Neural progenitor cell (in vitro differentiated cells): ENCODE data around the gene PLA1A. TPM values are rescaled to one million over a fixed set of nuclear protein-coding genes. Genes with fewer than 3 reads are reported as not detected.

Experiments used
- DNase-seq: peaks from one replicate; pipeline ENCODE4 v3.0.0-alpha.2; 2016; ENCODE audit warnings: low spot score
- H2AFZ ChIP-seq: fragments of 200-600 bp; sonication (generic); replicated peaks from 2 replicates; pipeline ENCODE4 v1.6.1; 2016; ENCODE audit warnings: antibody characterized with exemption
- H3F3A ChIP-seq: fragments of 200-600 bp; sonication (generic); 2 replicates; pipeline ENCODE4 v1.6.1; 2016; ENCODE audit warnings: antibody characterized with exemption, low read depth
- H3K27ac ChIP-seq: fragments of 200-600 bp; sonication (generic); 2 replicates; pipeline ENCODE4 v1.5.1; 2016; ENCODE audit warnings: mild to moderate bottlenecking
- H3K27me3 ChIP-seq: fragments of 200-600 bp; sonication (generic); 2 replicates; pipeline ENCODE4 v1.6.1; 2016; ENCODE audit warnings: mild to moderate bottlenecking, moderate library complexity
- H3K36me3 ChIP-seq: fragments of 200-600 bp; sonication (generic); 2 replicates; pipeline ENCODE4 v1.5.1; 2016
- H3K4me1 ChIP-seq: fragments of 200-600 bp; sonication (generic); 2 replicates; pipeline ENCODE4 v1.6.1; 2016; ENCODE audit warnings: mixed run types
- H3K4me2 ChIP-seq: fragments of 200-600 bp; sonication (generic); 2 replicates; pipeline ENCODE4 v1.6.1; 2016
- H3K4me3 ChIP-seq: fragments of 200-600 bp; sonication (generic); 2 replicates; pipeline ENCODE4 v1.5.1; 2016
- H3K79me2 ChIP-seq: fragments of 200-600 bp; sonication (generic); 2 replicates; pipeline ENCODE4 v1.6.1; 2016; ENCODE audit warnings: low read depth
- H3K9ac ChIP-seq: fragments of 200-600 bp; sonication (generic); 2 replicates; pipeline ENCODE4 v1.6.1; 2016
- H3K9me3 ChIP-seq: fragments of 200-600 bp; sonication (generic); 2 replicates; pipeline ENCODE4 v1.5.1; 2016; ENCODE audit warnings: low read depth
- H4K20me1 ChIP-seq: fragments of 200-600 bp; sonication (generic); 2 replicates; pipeline ENCODE4 v1.6.1; 2016; ENCODE audit warnings: low read depth
- H3K27ac Mint-ChIP-seq: 3 replicates; pipeline ENCODE4 v1.8.0; 2021; ENCODE audit warnings: mixed read lengths
- H3K27me3 Mint-ChIP-seq: 2 replicates; pipeline ENCODE4 v1.8.0; 2022; ENCODE audit warnings: low read depth, mild to moderate bottlenecking, inconsistent platforms, moderate library complexity, mixed read lengths; ENCODE audit not compliant: insufficient read depth
- H3K36me3 Mint-ChIP-seq: 3 replicates; pipeline ENCODE4 v1.8.0; 2021; ENCODE audit warnings: mixed read lengths
- H3K4me1 Mint-ChIP-seq: 3 replicates; pipeline ENCODE4 v1.8.0; 2021; ENCODE audit warnings: mixed read lengths
- H3K4me3 Mint-ChIP-seq: 3 replicates; pipeline ENCODE4 v1.8.0; 2021; ENCODE audit warnings: mild to moderate bottlenecking, moderate library complexity, mixed read lengths
- H3K9me3 Mint-ChIP-seq: 3 replicates; pipeline ENCODE4 v1.8.0; 2020; ENCODE audit warnings: mixed read lengths
- CTCF ChIP-seq: fragments of 200-600 bp; sonication (generic); IDR thresholded peaks from 2 replicates; pipeline ENCODE4 v1.5.1; 2017; ENCODE audit warnings: antibody characterized with exemption, mild to moderate bottlenecking
- EZH2 ChIP-seq: fragments of 200-600 bp; sonication (generic); IDR thresholded peaks from 2 replicates; pipeline ENCODE4 v1.6.1; 2017; ENCODE audit warnings: antibody characterized with exemption, mild to moderate bottlenecking, moderate library complexity
- EZH2phosphoT487 ChIP-seq: fragments of 200-600 bp; sonication (generic); IDR thresholded peaks from 2 replicates; pipeline ENCODE4 v1.6.1; 2017; ENCODE audit warnings: antibody characterized with exemption
- total RNA-seq: library from RNA; depleted of rRNA; stranded (reverse); fragments of >200 nt; gene quantifications from 2 replicates; pipeline ENCODE4 v1.2.3, GENCODE V29; 2015; ENCODE audit warnings: low replicate concordance

Gene PLA1A
- total RNA-seq, 1 donor from 2014 or later, result not detected

- Histone ChIP-seq H3K4me2 (no peak overlapping the region), H3K9ac (no peak overlapping the region), H3K4me1 (no peaks in the 10 kb centered on the region), H2AFZ (no peak overlapping the region), H4K20me1 (no peaks in the 10 kb centered on the region), H3K4me3 (no peak overlapping the region), H3K27ac (no peak overlapping the region), H3K9me3 (no peaks in the 10 kb centered on the region), H3K27me3 (no peaks in the 10 kb centered on the region), H3K36me3 (no peaks in the 10 kb centered on the region), H3K79me2 (no peaks in the 10 kb centered on the region), H3F3A (no peaks in the 10 kb centered on the region)
- H3K9me3 Mint-ChIP-seq, result no peaks in the 10 kb centered on the region
- peaks cover under 1% of the 10 kb centered on the region for H3K36me3 Mint-ChIP-seq
- H3K27ac Mint-ChIP-seq, result no peak overlapping the region
- no peaks in the 10 kb centered on the region for H3K4me1 Mint-ChIP-seq
- H3K27me3 Mint-ChIP-seq, result no peaks in the 10 kb centered on the region
- DNase-seq, result no peak
- TF ChIP-seq EZH2 (no peak), EZH2phosphoT487 (no peak), CTCF (no peak)
- no peak overlapping the region for H3K4me3 Mint-ChIP-seq
Measured at GRCh38 chr3:119658994-119659393, 61.3 kb downstream of the PLA1A start.

GRCh38 chr3:119659606-119660291 is 62.1 kb downstream of the PLA1A start:
- peak overlapping the region; percentile 8 for H3K27ac Mint-ChIP-seq
- H3K27me3 Mint-ChIP-seq, result no peaks in the 10 kb centered on the region

GRCh38 chr3:119660474-119661440 is 63.1 kb downstream of the PLA1A start, which contains the start of gene POPDC2:
Gene POPDC2 (minus strand): TSS chr3:119660589. CDS start chr3:119660423, 166 bp downstream.
- Histone ChIP-seq H3K79me2 (no peaks in the 10 kb centered on the region), H3K27me3 (no peaks in the 10 kb centered on the region), H3K4me2 (no peak within 1 kb of the TSS), H3K4me1 (no peaks in the 10 kb centered on the region), H3K4me3 (no peak within 1 kb of the TSS), H3K9ac (no peak within 1 kb of the TSS), H4K20me1 (no peaks in the 10 kb centered on the region), H3K36me3 (no peaks in the 10 kb centered on the region), H2AFZ (no peak within 1 kb of the TSS), H3K9me3 (no peaks in the 10 kb centered on the region), H3F3A (no peaks in the 10 kb centered on the region), H3K27ac (no peak within 1 kb of the TSS)
- no peak for DNase-seq
- TF ChIP-seq EZH2phosphoT487 (no peak), EZH2 (no peak), CTCF (no peak)
- Mint-ChIP-seq H3K9me3 (no peaks in the 10 kb centered on the region), H3K4me1 (no peaks in the 10 kb centered on the region), H3K36me3 (no peaks in the 10 kb centered on the region), H3K27me3 (no peaks in the 10 kb centered on the region), H3K4me3 (no peak within 1 kb of the TSS), H3K27ac (peak within 1 kb of the TSS; percentile 8)

More at GRCh38 chr3:119659606-119660291, 62.1 kb downstream of the PLA1A start:
- H3K27ac ChIP-seq, result no peak overlapping the region
- TF ChIP-seq EZH2phosphoT487 (no peak), EZH2 (no peak), CTCF (no peak)
- Mint-ChIP-seq H3K36me3 (no peaks in the 10 kb centered on the region), H3K4me3 (no peak overlapping the region), H3K4me1 (no peaks in the 10 kb centered on the region), H3K9me3 (no peaks in the 10 kb centered on the region)
- no peaks in the 10 kb centered on the region for H3K79me2 ChIP-seq
- H2AFZ ChIP-seq, result no peak overlapping the region
- no peak overlapping the region for H3K4me2 ChIP-seq
- H3K4me3 ChIP-seq, result no peak overlapping the region
- H3F3A ChIP-seq, result no peaks in the 10 kb centered on the region
- H3K9me3 ChIP-seq, result no peaks in the 10 kb centered on the region
- H3K36me3 ChIP-seq, result no peaks in the 10 kb centered on the region
- no peak for DNase-seq
- H3K9ac ChIP-seq, result no peak overlapping the region
- no peaks in the 10 kb centered on the region for H3K27me3 ChIP-seq
- H3K4me1 ChIP-seq, result no peaks in the 10 kb centered on the region
- no peaks in the 10 kb centered on the region for H4K20me1 ChIP-seq
